ENCODE measurements around the gene MCEMP1.

MCEMP1 gene

DNA sequence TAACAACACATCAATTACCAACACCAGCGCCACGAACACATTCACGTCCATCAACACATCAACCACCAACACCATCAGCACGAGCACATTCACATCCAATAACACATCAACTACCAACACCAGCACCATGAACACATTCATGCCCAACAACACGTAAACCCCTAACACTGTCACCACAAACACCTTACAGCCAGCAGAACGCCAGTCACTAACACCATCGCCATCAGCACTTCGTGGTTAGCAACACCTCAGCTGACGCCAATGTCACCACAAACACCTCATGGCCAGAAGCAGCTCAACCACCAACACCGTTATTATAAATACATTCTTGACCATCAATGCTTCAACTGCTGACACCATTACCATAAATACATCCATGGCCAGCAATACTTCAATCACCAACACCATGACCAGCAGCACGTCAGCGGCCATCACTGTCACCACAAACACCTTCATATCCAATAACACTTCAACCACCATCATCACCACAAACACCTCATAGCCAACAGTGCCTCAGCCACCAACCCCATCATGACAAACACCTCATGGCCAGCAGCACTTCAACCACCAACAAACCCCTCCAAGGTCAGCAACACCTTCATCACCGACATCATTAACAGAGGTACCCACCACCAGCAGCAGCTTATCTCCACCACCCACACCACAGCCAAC, 15.7 kb downstream of the MCEMP1 start:
- DNase-seq, result no peak
- TF ChIP-seq, protein P1, sequence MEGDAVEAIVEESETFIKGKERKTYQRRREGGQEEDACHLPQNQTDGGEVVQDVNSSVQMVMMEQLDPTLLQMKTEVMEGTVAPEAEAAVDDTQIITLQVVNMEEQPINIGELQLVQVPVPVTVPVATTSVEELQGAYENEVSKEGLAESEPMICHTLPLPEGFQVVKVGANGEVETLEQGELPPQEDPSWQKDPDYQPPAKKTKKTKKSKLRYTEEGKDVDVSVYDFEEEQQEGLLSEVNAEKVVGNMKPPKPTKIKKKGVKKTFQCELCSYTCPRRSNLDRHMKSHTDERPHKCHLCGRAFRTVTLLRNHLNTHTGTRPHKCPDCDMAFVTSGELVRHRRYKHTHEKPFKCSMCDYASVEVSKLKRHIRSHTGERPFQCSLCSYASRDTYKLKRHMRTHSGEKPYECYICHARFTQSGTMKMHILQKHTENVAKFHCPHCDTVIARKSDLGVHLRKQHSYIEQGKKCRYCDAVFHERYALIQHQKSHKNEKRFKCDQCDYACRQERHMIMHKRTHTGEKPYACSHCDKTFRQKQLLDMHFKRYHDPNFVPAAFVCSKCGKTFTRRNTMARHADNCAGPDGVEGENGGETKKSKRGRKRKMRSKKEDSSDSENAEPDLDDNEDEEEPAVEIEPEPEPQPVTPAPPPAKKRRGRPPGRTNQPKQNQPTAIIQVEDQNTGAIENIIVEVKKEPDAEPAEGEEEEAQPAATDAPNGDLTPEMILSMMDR (IDR thresholded peaks at IDR 0.05; ENCODE audit: low read depth, low read length), result no peak
- no peaks in the 10 kb centered on the region for H3K36me3 ChIP-seq
- peaks cover 4% of the 10 kb centered on the region for H3K9me3 ChIP-seq (ENCODE audit: severe bottlenecking)
- no peak overlapping the region for H3K4me3 ChIP-seq (ENCODE audit: low read depth, low read length)
- H3K27ac ChIP-seq, result no peak overlapping the region
- no peaks in the 10 kb centered on the region for H3K27me3 ChIP-seq (ENCODE audit: insufficient read depth, low read depth, severe bottlenecking)

GRCh38 chr19:7694499-7694898, 17.6 kb downstream of the MCEMP1 start:
- no peak for DNase-seq
- Histone ChIP-seq H3K9me3 (ENCODE audit: severe bottlenecking) (peaks cover 4% of the 10 kb centered on the region), H3K4me3 (ENCODE audit: low read depth, low read length) (no peak overlapping the region), H3K36me3 (no peaks in the 10 kb centered on the region), H3K27ac (no peak overlapping the region), H3K27me3 (ENCODE audit: insufficient read depth, low read depth, severe bottlenecking) (no peaks in the 10 kb centered on the region)
- TF ChIP-seq, protein P1 (IDR thresholded peaks at IDR 0.05; ENCODE audit: low read depth, low read length), result no peak

DNA sequence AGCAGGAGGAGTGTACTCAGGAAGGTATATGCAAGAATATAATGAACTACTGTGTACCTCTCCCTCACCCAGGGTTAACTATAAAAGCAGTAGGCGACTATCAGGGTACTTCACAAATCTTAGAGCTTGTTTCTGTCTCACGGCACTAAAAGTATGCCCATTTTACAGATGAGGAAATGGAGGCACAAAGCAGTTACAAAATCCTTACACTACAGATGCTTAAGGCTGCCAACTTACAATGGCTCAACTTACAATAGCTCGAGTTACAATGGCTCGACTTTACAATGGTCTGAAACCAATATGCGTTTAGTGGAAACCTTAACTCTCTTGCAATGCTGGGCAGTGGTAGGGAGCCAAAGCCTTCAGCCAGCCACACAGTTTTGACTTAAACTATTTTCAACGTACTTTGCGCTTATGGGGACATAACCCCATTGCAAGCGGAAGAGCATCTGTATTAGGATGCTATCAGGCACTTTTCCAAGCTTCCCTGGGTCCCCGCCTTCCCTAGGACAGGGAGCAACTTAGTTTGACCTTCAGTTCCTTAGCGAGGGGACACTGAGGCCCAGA, 20.9 kb downstream of the MCEMP1 start:
- Histone ChIP-seq H3K36me3 (no peaks in the 10 kb centered on the region), H3K9me3 (ENCODE audit: severe bottlenecking) (no peaks in the 10 kb centered on the region), H3K4me3 (ENCODE audit: low read depth, low read length) (no peak overlapping the region), H3K27ac (no peak overlapping the region), H3K27me3 (ENCODE audit: insufficient read depth, low read depth, severe bottlenecking) (no peaks in the 10 kb centered on the region)
- DNase-seq, result no peak
- TF ChIP-seq, protein P1 (IDR thresholded peaks at IDR 0.05; ENCODE audit: low read depth, low read length), result no peak

DNA sequence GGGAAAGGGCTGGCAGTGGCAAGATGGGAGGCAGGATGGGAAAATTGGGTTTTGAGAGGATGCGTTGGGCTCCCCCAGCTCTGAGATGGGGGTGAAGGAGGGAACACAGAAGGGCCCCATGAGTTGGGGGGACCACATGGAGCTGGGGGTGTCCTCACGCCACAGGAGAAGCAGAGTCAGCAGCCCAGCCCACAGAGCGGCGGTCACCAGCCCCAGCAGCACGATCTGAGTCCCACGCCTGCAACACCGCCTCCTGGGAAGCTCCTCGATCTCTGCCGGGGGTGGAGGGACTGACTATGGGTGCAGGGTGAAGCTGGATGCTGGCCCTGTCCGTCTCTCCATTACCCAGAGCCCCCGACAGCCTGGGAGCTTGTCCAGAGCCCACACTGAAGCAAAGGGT, 21.7 kb downstream of the MCEMP1 start:
- no peaks in the 10 kb centered on the region for H3K36me3 ChIP-seq
- H3K4me3 ChIP-seq (ENCODE audit: low read depth, low read length), result no peak overlapping the region
- no peaks in the 10 kb centered on the region for H3K27me3 ChIP-seq (ENCODE audit: insufficient read depth, low read depth, severe bottlenecking)
- H3K27ac ChIP-seq, result no peak overlapping the region
- TF ChIP-seq, protein P1 (IDR thresholded peaks at IDR 0.05; ENCODE audit: low read depth, low read length), result no peak
- no peaks in the 10 kb centered on the region for H3K9me3 ChIP-seq (ENCODE audit: severe bottlenecking)
- no peak for DNase-seq

DNA sequence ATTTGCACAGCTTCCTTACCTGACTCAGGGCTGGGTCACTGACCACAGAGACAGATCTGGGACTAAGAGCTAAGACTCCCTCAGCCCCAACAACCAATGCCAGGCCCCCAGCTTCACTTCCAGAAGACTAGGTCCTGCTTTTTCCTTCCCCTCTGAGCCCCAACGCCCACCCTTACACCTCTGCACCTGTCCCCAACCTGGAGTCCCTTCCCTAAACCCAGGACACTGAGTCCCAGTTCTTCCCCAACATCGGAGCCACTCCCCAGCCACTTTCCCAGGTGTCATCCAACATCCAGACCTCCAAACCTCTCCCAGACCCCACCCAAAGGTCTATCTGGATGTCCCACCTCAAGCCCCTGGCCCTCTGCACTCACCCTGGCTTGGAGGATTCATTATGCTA, 22.1 kb downstream of the MCEMP1 start:
- H3K27ac ChIP-seq, result no peak overlapping the region
- H3K27me3 ChIP-seq (ENCODE audit: insufficient read depth, low read depth, severe bottlenecking), result no peaks in the 10 kb centered on the region
- TF ChIP-seq, protein P1 (IDR thresholded peaks at IDR 0.05; ENCODE audit: low read depth, low read length), result no peak
- no peaks in the 10 kb centered on the region for H3K36me3 ChIP-seq
- DNase-seq, result no peak
- no peak overlapping the region for H3K4me3 ChIP-seq (ENCODE audit: low read depth, low read length)
- no peaks in the 10 kb centered on the region for H3K9me3 ChIP-seq (ENCODE audit: severe bottlenecking)

Measured in WERI-Rb-1 (cell line).